ENCODE data around the gene PRKAR2A.

PRKAR2A gene

GRCh38 chr3:48847504-48848423 is at the start of gene PRKAR2A:
Gene PRKAR2A (minus strand): TSS chr3:48847874. CDS start chr3:48847596, 278 bp downstream.
- DNase-seq (ENCODE audit: low spot score), result peak; percentile 99

- no peak for DNase-seq (ENCODE audit: low spot score)
Observed at GRCh38 chr3:48896936-48897335, 49.3 kb upstream of the PRKAR2A start.

- no peak for DNase-seq (ENCODE audit: low spot score)
Observed at GRCh38 chr3:48894516-48894915, 46.8 kb upstream of the PRKAR2A start.

- DNase-seq (ENCODE audit: low spot score), result no peak
Observed at GRCh38 chr3:48891606-48892005, 43.9 kb upstream of the PRKAR2A start.

- no peak for DNase-seq (ENCODE audit: low spot score)
Observed at GRCh38 chr3:48885753-48886152, 38.1 kb upstream of the PRKAR2A start.

GRCh38 chr3:48881652-48882114 is 34.0 kb upstream of the PRKAR2A start:
- DNase-seq (ENCODE audit: low spot score), result no peak

- DNase-seq (ENCODE audit: low spot score), result no peak
Observed at GRCh38 chr3:48881006-48881405, 33.3 kb upstream of the PRKAR2A start.

- no peak for DNase-seq (ENCODE audit: low spot score)
Observed at GRCh38 chr3:48879994-48880377, 32.3 kb upstream of the PRKAR2A start.

GRCh38 chr3:48879307-48879993 is 31.8 kb upstream of the PRKAR2A start:
- no peak for DNase-seq (ENCODE audit: low spot score)

GRCh38 chr3:48877671-48878070 is 30.0 kb upstream of the PRKAR2A start:
- DNase-seq (ENCODE audit: low spot score), result no peak

- DNase-seq (ENCODE audit: low spot score), result no peak
Observed at GRCh38 chr3:48863122-48863521, 15.4 kb upstream of the PRKAR2A start.

GRCh38 chr3:48859206-48859605 is 11.5 kb upstream of the PRKAR2A start:
- DNase-seq (ENCODE audit: low spot score), result no peak

- DNase-seq (ENCODE audit: low spot score), result no peak
Observed at GRCh38 chr3:48858709-48859108, 11.0 kb upstream of the PRKAR2A start.

GRCh38 chr3:48857641-48858040 is 10.0 kb upstream of the PRKAR2A start:
- no peak for DNase-seq (ENCODE audit: low spot score)

- no peak for DNase-seq (ENCODE audit: low spot score)
Observed at GRCh38 chr3:48856469-48856868, 8.8 kb upstream of the PRKAR2A start.

GRCh38 chr3:48855681-48856447 is 8.2 kb upstream of the PRKAR2A start:
- no peak for DNase-seq (ENCODE audit: low spot score)

GRCh38 chr3:48852151-48852550 is 4.5 kb upstream of the PRKAR2A start:
- no peak for DNase-seq (ENCODE audit: low spot score)

- no peak for DNase-seq (ENCODE audit: low spot score)
Observed at GRCh38 chr3:48851407-48851806, 3.7 kb upstream of the PRKAR2A start.

GRCh38 chr3:48848816-48849515 is 1.3 kb upstream of the PRKAR2A start:
- no peak for DNase-seq (ENCODE audit: low spot score)

- DNase-seq (ENCODE audit: low spot score), result peak; percentile 80
Observed at GRCh38 chr3:48847053-48847503, 596 bp downstream of the PRKAR2A start.

- DNase-seq (ENCODE audit: low spot score), result peak; percentile 48
Observed at GRCh38 chr3:48845170-48845569, 2.5 kb downstream of the PRKAR2A start.

GRCh38 chr3:48837163-48837562 is 10.5 kb downstream of the PRKAR2A start:
- no peak for DNase-seq (ENCODE audit: low spot score)

Data from GM03348 (cell line).